Sigmoid colon (tissue), 7 donors: ENCODE data around the gene KRT75. TPM values are rescaled to one million over a fixed set of nuclear protein-coding genes. Genes with fewer than 3 reads are reported as not detected.

Experiments
- DNase-seq: peaks from one replicate; pipeline ENCODE4 v3.0.0-alpha.2; 2019
- H3K27ac ChIP-seq, 4 donors: fragments of 200-600 bp; sonication (generic); one replicate each; pipeline ENCODE4 v1.5.1; 2016 to 2019; ENCODE audit warnings: mild to moderate bottlenecking in 1 of 4
- H3K27me3 ChIP-seq, 3 donors: fragments of 200-600 bp; sonication (generic); one replicate each; pipeline ENCODE4 v1.5.1; 2019; ENCODE audit warnings: mild to moderate bottlenecking in 1 of 3
- H3K36me3 ChIP-seq, 4 donors: fragments of 200-600 bp; sonication (generic); one replicate each; pipeline ENCODE4 v1.5.1; 2016 to 2019
- H3K4me1 ChIP-seq, 4 donors: fragments of 200-600 bp; sonication (generic); one replicate each; pipeline ENCODE4 v1.5.1; 2017 to 2019
- H3K4me3 ChIP-seq, 4 donors: fragments of 200-600 bp; sonication (generic); one replicate each; pipeline ENCODE4 v1.5.1; 2017 to 2019; ENCODE audit warnings: mild to moderate bottlenecking in 2 of 4, moderate library complexity in 1 of 4
- H3K9me3 ChIP-seq, 4 donors: fragments of 200-600 bp in 3 of 4; sonication (generic) in 3 of 4; one replicate each; pipeline versions ENCODE4 v1.5.1 to v1.6.1; 2013 to 2019
- CTCF ChIP-seq, 4 experiments: fragments of 450-650 bp in 3 of 4; fragments of 200-600 bp in 1 of 4; IDR thresholded peaks; one replicate each; pipeline ENCODE4 v1.5.1; 2016 to 2019; ENCODE audit warnings: antibody characterized with exemption in 4 of 4, mild to moderate bottlenecking in 3 of 4, moderate library complexity in 2 of 4
- EP300 ChIP-seq, 4 donors: sonication (generic); formaldehyde crosslinking; IDR thresholded peaks; one replicate each; pipeline ENCODE4 v1.6.1; 2017; ENCODE audit warnings: antibody characterized with exemption in 4 of 4
- POLR2A ChIP-seq, 2 donors: fragments of 450-650 bp; IDR thresholded peaks; one replicate each; pipeline ENCODE4 v1.6.1; 2016; ENCODE audit warnings: antibody characterized with exemption in 2 of 2, mild to moderate bottlenecking in 2 of 2, moderate library complexity in 2 of 2
- POLR2AphosphoS5 ChIP-seq, 4 donors: sonication (generic); formaldehyde crosslinking; IDR thresholded peaks; one replicate each; pipeline ENCODE4 v1.6.1; 2017; ENCODE audit warnings: antibody characterized with exemption in 4 of 4
- WGBS, 2 donors: extraction: QIAGEN DNeasy Blood & Tissue Kit; methylation state at CpG; one replicate each; pipeline ENCODE4 v1.1.7; 2013; 5-methylcytosine and 5-hydroxymethylcytosine counted together
- intact Hi-C: fragments of 100-400 bp; cut with DNase I; formaldehyde crosslinking; loops from one replicate; pipeline ENCODE4 v1.15.1; 2023
- polyA plus RNA-seq, 3 donors: library from polyadenylated mRNA; stranded (reverse); fragments of 200-250 nt; gene quantifications; one replicate each; pipeline ENCODE4 v1.2.3, GENCODE V29; 2013
- total RNA-seq, 4 donors: library from RNA; depleted of rRNA; stranded (reverse); fragments of >200 nt; gene quantifications; one replicate each; pipeline ENCODE4 v1.1.0, GENCODE V29; 2016
- donor health status: healthy with polysubstance abuse.
- donor health status: Bipolar disorder and iron deficiency.
- donor health status: healthy.

Gene KRT75
- total and polyA plus RNA-seq, 7 donors: 0.04 TPM; not detected in 6

- Histone ChIP-seq H3K27ac (peak overlapping the region in 2 of 4 donors; percentile 35 to 62), H3K9me3 (no peaks in the 10 kb centered on the region), H3K27me3 (no peaks in the 10 kb centered on the region), H3K36me3 (no peaks in the 10 kb centered on the region), H3K4me3 (no peak overlapping the region), H3K4me1 (peaks cover 3 to 16% (median 10%) of the 10 kb centered on the region in 4 donors)
- intact Hi-C loops: no loop called here
- WGBS, 2 donors: 14 to 46% methylated on average over 4 of the region's 4 CpGs
- TF ChIP-seq EP300 (IDR thresholded peaks at IDR 0.05) (no peak), POLR2AphosphoS5 (IDR thresholded peaks at IDR 0.05) (peak in 3 of 4 donors; percentile 28 to 48 (median 28))
- DNase-seq: peak; percentile 89
Observed at GRCh38 chr12:52391618-52392002, 42.6 kb downstream of the KRT75 start.

- WGBS, 2 donors: 69 to 73% methylated on average over 11 of the region's 11 CpGs
- intact Hi-C loops: no loop called here
- DNase-seq: peak; percentile 56
- Histone ChIP-seq H3K27me3 (no peaks in the 10 kb centered on the region), H3K36me3 (no peaks in the 10 kb centered on the region), H3K9me3 (no peaks in the 10 kb centered on the region), H3K4me1 (peaks cover 3 to 16% (median 10%) of the 10 kb centered on the region in 4 donors), H3K4me3 (no peak overlapping the region), H3K27ac (peak overlapping the region in 2 of 4 donors; percentile 35 to 62)
- TF ChIP-seq POLR2A (IDR thresholded peaks at IDR 0.05) (no peak), EP300 (IDR thresholded peaks at IDR 0.05) (no peak), POLR2AphosphoS5 (IDR thresholded peaks at IDR 0.05) (no peak), CTCF (IDR thresholded peaks at IDR 0.05) (peak; percentile 11 to 71 (median 46))
Observed at GRCh38 chr12:52390739-52391617, 43.2 kb downstream of the KRT75 start.

- Histone ChIP-seq H3K36me3 (no peaks in the 10 kb centered on the region), H3K9me3 (no peaks in the 10 kb centered on the region), H3K27me3 (no peaks in the 10 kb centered on the region), H3K4me3 (no peak overlapping the region), H3K27ac (no peak overlapping the region), H3K4me1 (peaks cover 3 to 16% (median 12%) of the 10 kb centered on the region in 4 donors)
- TF ChIP-seq POLR2A (IDR thresholded peaks at IDR 0.05) (no peak), CTCF (IDR thresholded peaks at IDR 0.05) (no peak), EP300 (IDR thresholded peaks at IDR 0.05) (no peak), POLR2AphosphoS5 (IDR thresholded peaks at IDR 0.05) (no peak)
- intact Hi-C loops: no loop called here
- 51 to 66% methylated on average over 9 of the region's 9 CpGs for WGBS, 2 donors
- DNase-seq: peak; percentile 48
Observed at GRCh38 chr12:52389313-52390207, 44.6 kb downstream of the KRT75 start.

- intact Hi-C loops: no loop called here
- TF ChIP-seq CTCF (IDR thresholded peaks at IDR 0.05) (no peak), POLR2A (IDR thresholded peaks at IDR 0.05) (no peak), POLR2AphosphoS5 (IDR thresholded peaks at IDR 0.05) (no peak), EP300 (IDR thresholded peaks at IDR 0.05) (no peak)
- WGBS, 2 donors: 87 to 94% methylated on average over 2 of the region's 2 CpGs
- H3K4me1 ChIP-seq: peaks cover 3 to 16% (median 12%) of the 10 kb centered on the region in 4 donors
- no peaks in the 10 kb centered on the region for H3K9me3 ChIP-seq
- no peaks in the 10 kb centered on the region for H3K36me3 ChIP-seq
- no peaks in the 10 kb centered on the region for H3K27me3 ChIP-seq
- DNase-seq: peak; percentile 42
- no peak overlapping the region for H3K4me3 ChIP-seq
- no peak overlapping the region for H3K27ac ChIP-seq
Observed at GRCh38 chr12:52387859-52388258, 46.3 kb downstream of the KRT75 start.
